NCI-H748 (cell line): ENCODE results near the gene C11orf91.
"Not testable (repeated sequence)": the region's sequence is repeated elsewhere in the genome, so short reads cannot be mapped to it uniquely, and the experiment has no call there.

Experiments used
- DNase-seq: peaks from one replicate; lab custom pipeline; 2025; ENCODE audit not compliant: unreplicated experiment; lab: John Stamatoyannopoulos, UW

Gene C11orf91

GRCh38 chr11:33722590-33723234 lies 22.1 kb upstream of the C11orf91 start:
- no peak for DNase-seq

DNA sequence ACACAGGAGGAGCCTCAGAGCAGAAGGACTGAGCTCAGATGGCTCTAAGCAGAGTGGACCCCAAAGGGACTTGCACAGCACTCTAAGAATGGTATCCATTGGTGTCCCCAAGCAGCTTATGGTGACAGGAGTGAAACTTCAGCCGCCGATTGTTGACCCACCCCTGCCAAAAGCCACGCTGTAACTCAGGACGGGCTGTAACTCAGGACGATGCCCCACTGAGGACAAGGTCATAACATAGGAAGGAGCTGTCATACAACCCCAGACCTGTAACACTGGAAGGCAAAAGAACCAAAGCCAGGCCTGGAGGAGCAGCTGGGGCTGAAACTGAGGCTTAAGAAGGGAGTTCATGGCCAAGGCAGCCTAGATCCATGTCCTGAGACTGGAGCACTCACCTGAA lies 21.4 kb upstream of the C11orf91 start:
- DNase-seq: no peak

DNA sequence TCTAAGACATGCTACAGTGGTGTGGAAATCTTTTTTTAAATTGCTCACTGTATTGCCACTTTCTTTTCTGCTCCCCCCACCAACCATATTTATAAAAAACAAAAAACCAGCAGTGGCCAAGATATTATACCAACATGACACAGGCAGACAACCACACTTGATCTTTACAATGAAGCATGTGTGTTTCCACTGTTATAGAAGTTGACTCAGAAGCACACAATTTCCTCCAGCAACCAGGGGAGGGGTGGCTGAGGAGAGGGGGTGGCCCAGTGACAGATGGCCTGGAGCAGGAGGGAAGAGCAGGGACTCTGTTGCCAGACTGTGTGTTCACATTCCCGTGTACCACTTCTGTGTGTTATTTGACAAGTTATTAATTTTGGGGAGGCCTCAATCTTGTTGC lies 20.8 kb upstream of the C11orf91 start:
- no peak for DNase-seq

- no peak for DNase-seq
Measured at GRCh38 chr11:33719587-33719986, 19.0 kb upstream of the C11orf91 start.

DNA sequence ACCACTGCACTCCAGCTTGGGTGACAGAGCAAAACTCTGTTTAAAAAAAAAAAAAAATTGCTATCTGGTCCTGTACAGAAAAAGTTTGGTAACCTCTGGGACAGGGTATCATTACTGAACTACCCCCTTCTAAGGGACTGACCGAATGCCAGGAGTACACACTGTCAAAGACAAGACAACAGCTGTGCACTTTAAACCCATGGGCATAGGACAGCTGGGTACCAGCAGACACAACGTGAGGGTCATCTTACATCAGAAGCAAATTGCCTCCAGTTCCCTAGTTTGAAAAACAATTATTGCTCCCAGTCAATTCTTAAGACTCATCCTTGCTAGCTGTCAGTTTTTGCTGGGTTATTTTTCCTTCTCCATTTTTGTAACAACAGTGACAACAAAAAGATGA lies 17.8 kb upstream of the C11orf91 start:
- no peak for DNase-seq

GRCh38 chr11:33716243-33716642 lies 15.6 kb upstream of the C11orf91 start:
- peak; percentile 25 for DNase-seq

DNA sequence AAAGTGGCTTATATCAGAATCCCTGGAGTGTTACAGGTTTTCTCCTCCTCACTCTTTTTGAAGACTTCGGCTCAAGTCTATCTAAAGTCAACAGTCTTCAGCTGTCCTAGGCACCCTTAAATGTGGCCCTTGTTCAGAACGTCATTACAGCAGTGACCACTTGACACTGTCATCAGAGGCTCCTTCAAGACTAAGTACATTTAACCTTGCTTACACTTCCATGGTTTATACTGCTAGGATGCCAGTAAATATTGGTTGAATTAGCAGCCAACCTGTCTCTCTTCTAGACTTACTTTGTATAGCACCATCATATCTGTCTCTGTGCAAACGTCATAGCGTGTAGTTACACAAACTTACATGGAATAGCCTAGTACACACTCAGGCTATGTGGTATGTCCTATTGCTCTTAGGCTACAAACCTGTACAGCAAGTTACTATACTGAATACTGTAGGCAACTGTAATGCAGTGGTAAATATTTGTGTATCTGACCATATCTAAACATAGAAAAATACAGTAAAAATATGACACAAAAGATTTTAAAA lies 13.3 kb upstream of the C11orf91 start:
- DNase-seq: no peak

DNA sequence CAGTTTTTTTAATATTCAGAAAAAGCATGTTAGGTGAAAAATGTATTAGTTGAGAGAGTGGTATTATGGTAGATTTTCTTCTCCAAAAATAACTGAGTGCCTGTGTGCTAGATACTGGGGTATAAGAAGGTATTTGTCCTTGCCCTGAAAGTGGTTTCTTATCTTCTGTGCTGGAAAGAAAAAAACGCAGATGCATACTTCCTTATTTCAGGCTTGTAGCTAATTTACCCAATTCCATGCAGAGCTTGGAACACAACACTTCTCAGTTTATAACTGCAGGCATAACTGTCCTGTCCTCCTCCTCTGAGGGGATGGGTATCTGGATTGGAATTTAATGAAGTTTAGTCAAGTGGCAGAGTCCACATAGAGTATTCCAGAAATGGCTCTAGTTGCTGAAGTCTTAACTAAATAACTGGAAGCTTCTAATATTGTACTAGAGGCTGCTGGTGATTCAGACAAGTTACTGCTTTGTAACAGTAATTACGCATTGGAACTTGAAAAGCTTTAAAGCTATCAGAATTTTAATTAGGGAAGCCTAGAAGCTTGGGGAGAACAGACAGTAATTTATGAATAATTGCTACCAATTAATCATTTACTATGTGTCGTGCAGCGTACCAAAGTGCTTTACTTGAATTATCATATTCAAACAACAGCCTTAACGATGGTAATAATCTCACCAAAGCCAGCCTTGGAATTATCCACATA lies 12.7 kb upstream of the C11orf91 start:
- DNase-seq: no peak

DNA sequence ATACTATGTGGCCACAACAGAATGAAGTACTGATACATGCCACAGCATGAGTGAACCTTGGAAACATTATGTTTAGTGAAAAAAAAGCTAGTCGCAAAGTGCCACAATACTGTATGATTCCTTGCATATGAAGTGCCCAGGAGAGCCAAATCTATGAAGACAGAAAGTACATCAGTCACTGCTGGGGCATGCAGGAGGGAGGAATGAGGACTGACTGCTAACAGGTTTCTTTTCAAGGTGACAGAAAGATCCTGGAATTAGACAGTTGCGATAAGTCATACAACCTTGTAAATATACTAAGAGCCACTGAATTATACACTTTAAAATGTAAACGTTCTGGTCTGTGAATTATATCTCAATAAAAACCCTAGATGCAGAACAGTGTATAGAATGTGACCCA lies 11.8 kb upstream of the C11orf91 start:
- no peak for DNase-seq

- no peak for DNase-seq
Measured at GRCh38 chr11:33709466-33709865, 8.8 kb upstream of the C11orf91 start.

DNA sequence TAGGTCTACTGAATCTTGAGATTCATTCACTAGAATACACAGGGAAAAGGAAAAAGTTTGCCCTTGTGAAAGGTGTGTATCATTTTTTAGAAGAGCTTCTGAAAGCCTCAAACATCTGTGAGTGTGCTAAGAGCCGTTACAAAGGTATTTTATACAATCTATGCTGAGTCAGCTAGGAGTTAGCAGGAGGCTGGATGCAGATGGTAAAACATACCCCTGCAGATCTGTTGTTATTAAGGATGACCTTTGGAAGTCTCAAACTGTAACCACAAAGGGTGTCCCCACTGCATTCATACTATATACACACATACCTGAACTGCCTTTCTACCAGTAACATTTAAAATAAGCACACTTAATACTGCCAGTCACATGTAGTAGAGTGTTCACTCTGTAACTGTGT lies 8.4 kb upstream of the C11orf91 start:
- DNase-seq: no peak

DNA sequence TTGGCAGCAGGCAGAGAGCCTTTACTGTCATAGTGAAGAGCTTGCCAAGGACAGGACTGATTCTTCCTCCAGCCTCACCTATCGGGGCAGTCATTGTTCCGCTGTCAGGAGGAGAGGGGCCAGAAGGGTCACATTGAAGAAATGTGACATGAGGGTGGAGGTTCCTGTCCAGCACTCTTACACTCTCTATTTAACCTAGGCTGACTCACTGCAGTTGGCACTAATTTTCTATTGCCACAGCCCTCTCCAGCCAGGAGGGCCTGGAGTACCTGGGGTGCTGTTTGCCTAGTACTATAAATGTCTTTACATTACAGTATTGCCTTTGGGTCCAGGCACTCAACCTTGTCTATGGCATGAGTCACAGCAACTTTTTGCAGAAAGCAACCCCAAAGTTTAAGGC lies 7.2 kb upstream of the C11orf91 start:
- not testable (repeated sequence) for DNase-seq

- DNase-seq: no peak
Measured at GRCh38 chr11:33706966-33707365, 6.3 kb upstream of the C11orf91 start.

- no peak for DNase-seq
Measured at GRCh38 chr11:33706546-33706945, 5.9 kb upstream of the C11orf91 start.

- DNase-seq: peak; percentile 35
Measured at GRCh38 chr11:33704240-33705002, 3.8 kb upstream of the C11orf91 start.

DNA sequence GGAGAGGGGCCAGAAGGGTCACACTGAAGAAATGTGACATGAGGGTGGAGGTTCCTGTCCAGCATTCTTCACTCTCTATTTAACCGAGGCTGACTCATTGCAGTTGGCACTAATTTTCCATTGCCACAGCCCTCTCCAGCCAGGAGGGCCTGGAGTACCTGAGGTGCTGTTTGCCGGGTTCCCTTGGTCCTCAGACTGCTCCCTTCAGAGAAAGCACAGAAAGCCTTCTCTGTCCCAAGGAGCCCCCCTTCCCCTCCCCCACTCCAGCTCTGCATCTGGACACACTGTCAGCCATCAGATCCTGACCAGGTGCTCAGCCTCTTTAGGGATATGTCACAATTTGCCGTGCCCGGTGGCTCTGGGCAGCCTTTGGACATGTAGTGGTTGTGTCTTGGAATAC lies 3.2 kb upstream of the C11orf91 start:
- DNase-seq: no peak

DNA sequence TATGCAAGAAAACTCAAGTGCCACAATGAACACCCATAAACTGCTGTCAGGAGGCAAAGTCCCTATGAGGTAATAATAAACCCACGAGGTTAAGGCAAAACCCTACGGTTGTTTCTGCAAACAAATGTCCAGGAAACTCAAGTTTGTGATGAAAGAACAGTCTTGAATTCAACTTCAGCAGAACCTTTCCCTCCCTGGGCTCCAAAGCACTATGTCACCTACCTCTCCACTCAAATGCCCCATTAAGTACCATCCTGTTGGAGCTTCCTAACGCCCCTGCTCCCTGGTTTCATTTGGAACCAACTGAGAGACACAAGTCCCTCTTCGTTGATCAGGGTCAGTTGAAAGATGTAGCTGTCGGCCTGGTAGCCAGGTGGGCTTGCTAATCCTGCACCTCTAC lies 2.6 kb upstream of the C11orf91 start:
- DNase-seq: no peak

DNA sequence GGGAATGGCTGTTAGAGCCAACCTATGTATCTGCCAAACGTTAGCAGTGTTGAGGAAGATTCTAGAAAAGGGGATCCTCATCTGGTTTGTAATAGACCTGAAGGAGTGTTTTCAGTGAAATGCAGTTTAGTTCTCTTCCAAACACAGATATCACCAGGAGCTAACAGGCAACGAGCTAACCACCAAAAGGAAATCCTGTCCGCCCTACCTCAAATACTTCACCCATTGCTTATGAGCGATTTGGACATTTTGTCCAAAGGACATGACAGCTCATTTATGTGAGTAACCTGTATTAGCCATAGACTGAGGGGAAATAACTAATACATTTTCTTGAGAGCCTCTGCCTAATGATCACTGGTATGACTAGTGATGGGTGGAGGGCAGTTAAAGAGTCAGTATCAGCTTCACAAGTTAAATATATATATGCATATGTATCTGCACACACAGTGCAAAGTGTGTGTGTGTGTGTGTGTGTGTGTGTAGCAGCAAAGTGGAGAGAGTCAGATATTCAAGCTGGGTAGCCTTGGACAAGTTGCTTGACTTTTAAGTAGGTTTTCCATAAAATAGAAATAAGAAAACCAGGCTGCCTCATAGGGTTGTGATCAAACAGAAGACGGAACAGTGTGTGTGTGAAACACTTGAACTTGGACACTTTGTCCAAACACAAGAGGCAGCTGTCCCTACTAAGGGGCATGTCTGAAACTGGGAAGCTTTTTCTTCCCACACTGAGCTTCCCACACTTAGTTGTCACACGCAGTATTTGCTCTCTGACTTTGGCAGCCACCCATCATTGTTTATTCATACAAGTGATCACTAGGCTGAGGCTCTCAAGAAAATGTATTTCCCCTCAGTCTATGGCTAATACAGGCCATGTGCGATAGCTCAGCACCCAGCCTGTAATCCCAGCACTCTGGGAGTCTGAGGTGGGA lies 940 bp upstream of the C11orf91 start:
- DNase-seq: peak; percentile 16

DNA sequence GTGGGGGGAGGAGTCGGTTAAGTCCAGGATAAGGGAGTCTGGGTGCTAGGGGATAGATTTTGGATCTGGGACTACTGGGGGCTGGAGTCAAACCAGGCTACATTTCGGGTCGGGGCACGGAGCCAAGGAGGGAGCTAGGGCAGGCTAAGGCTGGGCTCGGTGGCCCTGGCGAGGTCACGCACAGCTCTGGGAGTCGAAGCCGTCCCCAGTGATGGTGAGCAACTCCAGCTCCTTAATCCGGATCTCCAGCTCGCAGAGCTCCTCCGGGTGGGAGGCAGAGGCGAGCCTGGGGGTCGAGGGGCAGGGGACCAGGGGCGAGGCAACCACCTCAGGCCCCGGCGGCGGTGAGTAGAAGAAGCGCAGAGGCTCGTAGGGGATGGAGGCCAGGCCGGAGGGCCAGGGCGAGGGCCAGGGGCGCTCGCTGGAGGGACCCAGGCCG lies 544 bp downstream of the C11orf91 start:
- no peak for DNase-seq

GRCh38 chr11:33699515-33700062 lies 1.0 kb downstream of the C11orf91 start:
- no peak for DNase-seq
